T-helper 1 cell treated with Interleukin-12 subunit alpha and Interleukin-12 subunit beta and Interleukin-4 antibody, amounts not matched to agents 30 μg/mL and 1 μg/mL, for 36 hours (primary cell): ENCODE data around the gene CELA1.
"Not testable (repeated sequence)": the region's sequence is repeated elsewhere in the genome, so short reads cannot be mapped to it uniquely, and the experiment has no call there.

ENCODE experiments used
- H3K27ac Mint-ChIP-seq: one replicate; pipeline ENCODE4 v1.8.0; 2021; ENCODE audit warnings: mild to moderate bottlenecking, mixed read lengths
- H3K27me3 Mint-ChIP-seq: one replicate; pipeline ENCODE4 v1.8.0; 2021; ENCODE audit warnings: low read depth, mixed read lengths
- H3K36me3 Mint-ChIP-seq: one replicate; pipeline ENCODE4 v1.8.0; 2021; ENCODE audit warnings: low read depth, mixed read lengths
- H3K4me1 Mint-ChIP-seq: one replicate; pipeline ENCODE4 v1.8.0; 2021; ENCODE audit warnings: low read depth, mixed read lengths
- H3K4me3 Mint-ChIP-seq: one replicate; pipeline ENCODE4 v1.8.0; 2021; ENCODE audit warnings: mild to moderate bottlenecking, moderate library complexity, mixed read lengths
- H3K9me3 Mint-ChIP-seq: one replicate; pipeline ENCODE4 v1.8.0; 2021; ENCODE audit warnings: mixed read lengths

CELA1 gene

GRCh38 chr12:51321882-51322281, 24.6 kb downstream of the CELA1 start:
- peaks cover 37% of the 10 kb centered on the region for H3K36me3 Mint-ChIP-seq
- peak overlapping the region; percentile 88 for H3K4me3 Mint-ChIP-seq
- no peaks in the 10 kb centered on the region for H3K9me3 Mint-ChIP-seq

GRCh38 chr12:51320695-51321320, 25.7 kb downstream of the CELA1 start:
- H3K27ac Mint-ChIP-seq = peak overlapping the region; percentile 92
- H3K4me3 Mint-ChIP-seq = peak overlapping the region; percentile 88
- peaks cover 65% of the 10 kb centered on the region for H3K4me1 Mint-ChIP-seq
- peaks cover 40% of the 10 kb centered on the region for H3K36me3 Mint-ChIP-seq
- H3K27me3 Mint-ChIP-seq = no peaks in the 10 kb centered on the region
- H3K9me3 Mint-ChIP-seq = no peaks in the 10 kb centered on the region

More at GRCh38 chr12:51321882-51322281, 24.6 kb downstream of the CELA1 start:
- H3K4me1 Mint-ChIP-seq = peaks cover 67% of the 10 kb centered on the region
- peak overlapping the region; percentile 92 for H3K27ac Mint-ChIP-seq
- no peaks in the 10 kb centered on the region for H3K27me3 Mint-ChIP-seq

GRCh38 chr12:51320311-51320694, 26.2 kb downstream of the CELA1 start:
- H3K9me3 Mint-ChIP-seq = no peaks in the 10 kb centered on the region
- no peaks in the 10 kb centered on the region for H3K27me3 Mint-ChIP-seq
- H3K4me1 Mint-ChIP-seq = peaks cover 66% of the 10 kb centered on the region
- peak overlapping the region; percentile 92 for H3K27ac Mint-ChIP-seq
- peaks cover 42% of the 10 kb centered on the region for H3K36me3 Mint-ChIP-seq
- H3K4me3 Mint-ChIP-seq = peak overlapping the region; percentile 77

GRCh38 chr12:51318846-51319599, 27.5 kb downstream of the CELA1 start:
- Mint-ChIP-seq H3K27me3 (no peaks in the 10 kb centered on the region), H3K4me3 (peak overlapping the region; percentile 71), H3K36me3 (peaks cover 42% of the 10 kb centered on the region), H3K4me1 (peaks cover 58% of the 10 kb centered on the region), H3K27ac (peak overlapping the region; percentile 92), H3K9me3 (no peaks in the 10 kb centered on the region)

- not testable (repeated sequence) for H3K27me3 Mint-ChIP-seq, H3K9me3 Mint-ChIP-seq
- Mint-ChIP-seq H3K4me1 (peaks cover 58% of the 10 kb centered on the region), H3K4me3 (peak overlapping the region; percentile 71), H3K36me3 (peaks cover 39% of the 10 kb centered on the region), H3K27ac (peak overlapping the region; percentile 92)
These were observed 28.2 kb downstream of the CELA1 start for GRCh38 chr12:51318057-51318806.

- Mint-ChIP-seq H3K4me3 (no peak overlapping the region), H3K27ac (no peak overlapping the region), H3K4me1 (peaks cover 20% of the 10 kb centered on the region), H3K9me3 (no peaks in the 10 kb centered on the region), H3K27me3 (no peaks in the 10 kb centered on the region), H3K36me3 (peaks cover 49% of the 10 kb centered on the region)
These were observed 35.1 kb downstream of the CELA1 start for GRCh38 chr12:51311389-51311788.

GRCh38 chr12:51307655-51308593, 38.6 kb downstream of the CELA1 start:
- peaks cover 14% of the 10 kb centered on the region for H3K4me1 Mint-ChIP-seq

GRCh38 chr12:51306507-51306906, 40.0 kb downstream of the CELA1 start:
- Mint-ChIP-seq H3K4me3 (no peak overlapping the region), H3K4me1 (peaks cover 18% of the 10 kb centered on the region), H3K27me3 (no peaks in the 10 kb centered on the region), H3K36me3 (peaks cover 66% of the 10 kb centered on the region), H3K9me3 (no peaks in the 10 kb centered on the region), H3K27ac (no peak overlapping the region)

More at GRCh38 chr12:51307655-51308593, 38.6 kb downstream of the CELA1 start:
- Mint-ChIP-seq H3K27ac (peak overlapping the region; percentile 53), H3K27me3 (no peaks in the 10 kb centered on the region), H3K4me3 (no peak overlapping the region), H3K36me3 (peaks cover 64% of the 10 kb centered on the region), H3K9me3 (no peaks in the 10 kb centered on the region)

GRCh38 chr12:51300768-51301167, 45.7 kb downstream of the CELA1 start:
- H3K4me3 Mint-ChIP-seq, H3K27ac Mint-ChIP-seq, H3K27me3 Mint-ChIP-seq, H3K4me1 Mint-ChIP-seq, H3K9me3 Mint-ChIP-seq: not testable (repeated sequence)
- H3K36me3 Mint-ChIP-seq = peaks cover 47% of the 10 kb centered on the region

GRCh38 chr12:51295651-51296050, 50.8 kb downstream of the CELA1 start:
- no peak overlapping the region for H3K4me3 Mint-ChIP-seq
- H3K4me1 Mint-ChIP-seq = peaks cover 6% of the 10 kb centered on the region
- H3K27ac Mint-ChIP-seq = no peak overlapping the region
- H3K36me3 Mint-ChIP-seq = peaks cover 40% of the 10 kb centered on the region
- H3K9me3 Mint-ChIP-seq = no peaks in the 10 kb centered on the region
- H3K27me3 Mint-ChIP-seq = no peaks in the 10 kb centered on the region

- H3K4me1 Mint-ChIP-seq, H3K9me3 Mint-ChIP-seq, H3K4me3 Mint-ChIP-seq, H3K27me3 Mint-ChIP-seq: not testable (repeated sequence)
- Mint-ChIP-seq H3K36me3 (peaks cover 39% of the 10 kb centered on the region), H3K27ac (peak overlapping the region; percentile 2)
These were observed 52.4 kb downstream of the CELA1 start for GRCh38 chr12:51294097-51294496.

GRCh38 chr12:51293696-51294095, 52.8 kb downstream of the CELA1 start:
- H3K4me3 Mint-ChIP-seq = no peak overlapping the region
- H3K4me1 Mint-ChIP-seq = peaks cover 6% of the 10 kb centered on the region
- peak overlapping the region; percentile 2 for H3K27ac Mint-ChIP-seq

GRCh38 chr12:51291603-51292513, 54.6 kb downstream of the CELA1 start:
- not testable (repeated sequence) for H3K4me3 Mint-ChIP-seq, H3K4me1 Mint-ChIP-seq, H3K9me3 Mint-ChIP-seq, H3K27me3 Mint-ChIP-seq
- Mint-ChIP-seq H3K27ac (peak overlapping the region; percentile 1), H3K36me3 (peaks cover 44% of the 10 kb centered on the region)

More at GRCh38 chr12:51293696-51294095, 52.8 kb downstream of the CELA1 start:
- peaks cover 42% of the 10 kb centered on the region for H3K36me3 Mint-ChIP-seq
- no peaks in the 10 kb centered on the region for H3K9me3 Mint-ChIP-seq
- no peaks in the 10 kb centered on the region for H3K27me3 Mint-ChIP-seq
